KOPT-K1 (cell line): Measurements from ENCODE around the gene PRKCB.

Source experiments
- H3K27ac ChIP-seq: fragments of 200-600 bp; sonication (generic); 2 replicates; pipeline ENCODE4 v1.5.1; 2016; ENCODE audit warnings: antibody characterized with exemption, mild to moderate bottlenecking, low read depth, low read length; ENCODE audit not compliant: poor library complexity, severe bottlenecking
- H3K36me3 ChIP-seq: fragments of 200-600 bp; sonication (generic); 2 replicates; pipeline ENCODE4 v1.5.1; 2017; ENCODE audit warnings: antibody characterized with exemption, mild to moderate bottlenecking, low read length, moderate library complexity; ENCODE audit not compliant: insufficient read depth
- H3K9me3 ChIP-seq: fragments of 200-600 bp; sonication (generic); 2 replicates; pipeline ENCODE4 v1.5.1; 2017; ENCODE audit warnings: antibody characterized with exemption, low read length, mild to moderate bottlenecking; ENCODE audit not compliant: insufficient read depth, poor library complexity, severe bottlenecking

Gene PRKCB

GRCh38 chr16:23966597-23967394 is 131.0 kb downstream of the PRKCB start:
- Histone ChIP-seq H3K27ac (peak overlapping the region; percentile 56), H3K9me3 (no peaks in the 10 kb centered on the region), H3K36me3 (no peaks in the 10 kb centered on the region)

- H3K27ac ChIP-seq: no peak overlapping the region
- H3K9me3 ChIP-seq: no peaks in the 10 kb centered on the region
- no peaks in the 10 kb centered on the region for H3K36me3 ChIP-seq
Observed at GRCh38 chr16:23967775-23968174, 132.0 kb downstream of the PRKCB start.

- no peak overlapping the region for H3K27ac ChIP-seq
- no peaks in the 10 kb centered on the region for H3K36me3 ChIP-seq
Observed at GRCh38 chr16:23968176-23968575, 132.4 kb downstream of the PRKCB start.

GRCh38 chr16:23969468-23970297 is 133.9 kb downstream of the PRKCB start:
- Histone ChIP-seq H3K36me3 (no peaks in the 10 kb centered on the region), H3K9me3 (no peaks in the 10 kb centered on the region), H3K27ac (no peak overlapping the region)

More at GRCh38 chr16:23968176-23968575, 132.4 kb downstream of the PRKCB start:
- no peaks in the 10 kb centered on the region for H3K9me3 ChIP-seq

- Histone ChIP-seq H3K27ac (no peak overlapping the region), H3K36me3 (no peaks in the 10 kb centered on the region), H3K9me3 (no peaks in the 10 kb centered on the region)
Observed at GRCh38 chr16:23974223-23974622, 138.4 kb downstream of the PRKCB start.

DNA sequence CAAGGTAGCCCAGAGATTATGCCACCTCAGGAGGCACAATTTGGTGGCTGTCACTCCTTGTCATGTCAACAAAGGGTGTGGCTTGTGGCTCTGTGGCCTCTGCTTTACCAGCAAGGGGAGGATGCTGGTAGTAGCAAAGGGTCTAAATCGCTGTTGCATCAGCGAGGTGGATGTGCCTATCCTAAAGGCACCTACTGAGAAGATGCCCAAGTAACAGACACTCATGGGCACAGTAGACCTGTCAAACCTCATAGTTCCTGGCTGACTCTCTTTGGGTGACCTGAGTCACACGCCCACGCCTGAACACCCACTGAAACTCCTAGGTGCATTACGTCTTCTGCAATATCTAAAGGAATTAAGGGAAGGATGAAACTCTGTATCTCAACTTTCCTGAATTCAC is 139.5 kb downstream of the PRKCB start:
- no peak overlapping the region for H3K27ac ChIP-seq
- H3K9me3 ChIP-seq: no peaks in the 10 kb centered on the region
- H3K36me3 ChIP-seq: no peaks in the 10 kb centered on the region

DNA sequence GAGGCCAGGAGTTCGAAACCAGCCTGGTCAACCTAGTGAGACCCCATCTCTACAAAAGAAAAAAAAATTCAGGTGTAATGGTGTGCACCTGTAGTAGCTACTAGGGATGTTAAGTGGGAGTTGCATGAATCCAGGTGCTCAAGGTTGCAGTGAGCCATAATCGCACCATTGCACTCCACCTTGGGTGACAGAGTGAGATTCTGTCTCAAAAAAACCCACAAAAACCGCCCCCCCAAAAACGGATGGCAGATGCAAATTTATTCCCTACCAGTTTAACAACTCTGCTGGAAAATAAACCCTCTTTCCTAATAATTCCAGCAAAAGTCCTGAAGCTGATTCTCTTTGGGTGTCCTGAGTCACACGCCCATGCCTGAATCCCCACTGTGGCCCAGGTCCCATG is 140.3 kb downstream of the PRKCB start:
- Histone ChIP-seq H3K36me3 (no peaks in the 10 kb centered on the region), H3K9me3 (no peaks in the 10 kb centered on the region), H3K27ac (peak overlapping the region; percentile 28)

GRCh38 chr16:23976524-23976923 is 140.7 kb downstream of the PRKCB start:
- Histone ChIP-seq H3K36me3 (no peaks in the 10 kb centered on the region), H3K9me3 (no peaks in the 10 kb centered on the region), H3K27ac (peak overlapping the region; percentile 28)

DNA sequence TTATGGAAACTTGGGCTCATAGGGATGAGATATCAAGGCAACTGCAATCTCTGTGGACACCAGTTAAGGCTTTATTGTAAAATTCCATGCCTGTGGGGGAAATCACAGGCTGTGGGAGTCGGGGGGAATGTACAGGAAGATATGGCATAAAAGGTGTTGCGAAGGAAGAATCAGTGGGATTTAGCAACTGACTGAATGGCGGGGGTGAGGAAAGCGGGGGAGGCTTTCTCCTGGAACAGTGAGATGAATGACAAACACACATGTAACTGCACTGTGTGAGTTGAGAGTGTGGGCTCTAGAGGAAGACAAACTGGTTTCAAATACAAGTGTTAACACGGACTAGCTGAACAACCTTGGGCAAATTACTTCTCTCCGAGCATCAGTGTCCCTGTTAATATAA is 143.7 kb downstream of the PRKCB start:
- Histone ChIP-seq H3K27ac (no peak overlapping the region), H3K9me3 (no peaks in the 10 kb centered on the region), H3K36me3 (no peaks in the 10 kb centered on the region)

GRCh38 chr16:23979982-23980381 is 144.2 kb downstream of the PRKCB start:
- H3K36me3 ChIP-seq: no peaks in the 10 kb centered on the region
- H3K9me3 ChIP-seq: no peaks in the 10 kb centered on the region
- H3K27ac ChIP-seq: no peak overlapping the region

- Histone ChIP-seq H3K36me3 (no peaks in the 10 kb centered on the region), H3K27ac (no peak overlapping the region), H3K9me3 (no peaks in the 10 kb centered on the region)
Observed at GRCh38 chr16:23981429-23982399, 145.9 kb downstream of the PRKCB start.

- H3K36me3 ChIP-seq: peaks cover 15% of the 10 kb centered on the region; the same call in 1 of the 2 replicates
- no peak overlapping the region for H3K27ac ChIP-seq
- H3K9me3 ChIP-seq: no peaks in the 10 kb centered on the region
Observed at GRCh38 chr16:23986455-23986854, 150.7 kb downstream of the PRKCB start.

GRCh38 chr16:23987443-23987842 is 151.7 kb downstream of the PRKCB start:
- Histone ChIP-seq H3K27ac (no peak overlapping the region), H3K36me3 (peaks cover 15% of the 10 kb centered on the region; the same call in 1 of the 2 replicates)

DNA sequence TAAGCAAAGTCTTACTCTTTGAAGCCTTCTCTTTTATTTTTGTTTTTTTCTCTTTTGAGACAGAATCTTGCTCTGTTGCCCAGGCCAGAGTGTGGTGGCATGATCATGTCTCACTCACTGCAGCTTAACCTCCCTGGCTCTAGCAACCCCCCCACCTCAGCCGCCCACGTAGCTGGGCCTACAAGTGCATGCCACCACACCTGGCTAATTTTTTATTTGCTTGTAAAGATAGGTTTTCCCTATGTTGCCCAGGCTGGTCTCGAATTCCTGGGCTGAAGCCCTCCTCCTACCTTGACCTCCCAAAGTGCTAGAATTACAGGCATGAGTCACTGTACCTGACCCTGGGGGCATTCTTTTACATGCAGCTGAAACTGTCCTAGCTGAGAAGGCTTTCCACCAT is 154.7 kb downstream of the PRKCB start:
- H3K9me3 ChIP-seq: no peaks in the 10 kb centered on the region
- no peak overlapping the region for H3K27ac ChIP-seq
- peaks cover 15% of the 10 kb centered on the region; the same call in 1 of the 2 replicates for H3K36me3 ChIP-seq

More at GRCh38 chr16:23987443-23987842, 151.7 kb downstream of the PRKCB start:
- no peaks in the 10 kb centered on the region for H3K9me3 ChIP-seq
